ENCODE results near the gene USF1.

Gene USF1

GRCh38 chr1:161045736-161046604, at the start of gene USF1:
Gene USF1 (minus strand): TSS chr1:161045977. CDS start chr1:161043275, 2,702 bp downstream.
- peak; percentile 82 for DNase-seq (ENCODE audit: low read depth in 2 of 2, low spot score in 1 of 2)

GRCh38 chr1:161095230-161095629, 49.5 kb upstream of the USF1 start:
- no peak for DNase-seq (ENCODE audit: low read depth in 2 of 2, low spot score in 1 of 2)

GRCh38 chr1:161094481-161094880, 48.7 kb upstream of the USF1 start:
- no peak for DNase-seq (ENCODE audit: low read depth in 2 of 2, low spot score in 1 of 2)

- peak; percentile 15 to 54 for DNase-seq (ENCODE audit: low read depth in 2 of 2, low spot score in 1 of 2)
These were observed 46.8 kb upstream of the USF1 start for GRCh38 chr1:161092621-161093028.

GRCh38 chr1:161091796-161092507, 46.2 kb upstream of the USF1 start:
- DNase-seq (ENCODE audit: low read depth in 2 of 2, low spot score in 1 of 2) = no peak

- DNase-seq (ENCODE audit: low read depth in 2 of 2, low spot score in 1 of 2) = no peak
These were observed 45.3 kb upstream of the USF1 start for GRCh38 chr1:161091093-161091492.

GRCh38 chr1:161090617-161091016, 44.8 kb upstream of the USF1 start:
- DNase-seq (ENCODE audit: low read depth in 2 of 2, low spot score in 1 of 2) = no peak

- no peak for DNase-seq (ENCODE audit: low read depth in 2 of 2, low spot score in 1 of 2)
These were observed 44.2 kb upstream of the USF1 start for GRCh38 chr1:161089938-161090337.

GRCh38 chr1:161089251-161089924, 43.6 kb upstream of the USF1 start, which contains the start of gene NECTIN4:
Gene NECTIN4 (minus strand): TSS chr1:161089558. CDS start chr1:161089296, 262 bp downstream.
- no peak for DNase-seq (ENCODE audit: low read depth in 2 of 2, low spot score in 1 of 2)

- no peak for DNase-seq (ENCODE audit: low read depth in 2 of 2, low spot score in 1 of 2)
These were observed 42.9 kb upstream of the USF1 start for GRCh38 chr1:161088587-161089110.

- DNase-seq (ENCODE audit: low read depth in 2 of 2, low spot score in 1 of 2) = no peak
These were observed 40.7 kb upstream of the USF1 start for GRCh38 chr1:161086457-161086856.

GRCh38 chr1:161085165-161085564, 39.4 kb upstream of the USF1 start:
- DNase-seq (ENCODE audit: low read depth in 2 of 2, low spot score in 1 of 2) = no peak

- no peak for DNase-seq (ENCODE audit: low read depth in 2 of 2, low spot score in 1 of 2)
These were observed 38.8 kb upstream of the USF1 start for GRCh38 chr1:161084597-161084988.

- no peak for DNase-seq (ENCODE audit: low read depth in 2 of 2, low spot score in 1 of 2)
These were observed 38.2 kb upstream of the USF1 start for GRCh38 chr1:161083748-161084596.

- no peak for DNase-seq (ENCODE audit: low read depth in 2 of 2, low spot score in 1 of 2)
These were observed 37.4 kb upstream of the USF1 start for GRCh38 chr1:161082996-161083747.

- no peak for DNase-seq (ENCODE audit: low read depth in 2 of 2, low spot score in 1 of 2)
These were observed 36.7 kb upstream of the USF1 start for GRCh38 chr1:161082483-161082882.

GRCh38 chr1:161081519-161081918, 35.7 kb upstream of the USF1 start:
- DNase-seq (ENCODE audit: low read depth in 2 of 2, low spot score in 1 of 2) = no peak

- DNase-seq (ENCODE audit: low read depth in 2 of 2, low spot score in 1 of 2) = no peak
These were observed 34.9 kb upstream of the USF1 start for GRCh38 chr1:161080441-161081405.

Measured in stimulated activated CD8-positive, alpha-beta memory T cell treated with anti-CD3 and anti-CD28 coated beads, Interleukin-4, amount 100 ng/mL, for 4 hours (primary cell).